Thyroid gland (tissue), 4 donors: Measurements from ENCODE around the gene PTPRU.

ENCODE experiments used
- CTCF ChIP-seq, 6 experiments: fragments of 200-600 bp in 3 of 6; fragments of 450-650 bp in 3 of 6; sonication (generic) in 3 of 6; IDR thresholded peaks; one replicate each; pipeline ENCODE4 v1.5.1; 2016 to 2019; ENCODE audit warnings: antibody characterized with exemption in 6 of 6, mild to moderate bottlenecking in 2 of 6, inconsistent platforms in 1 of 6, moderate library complexity in 1 of 6
- POLR2A ChIP-seq, 2 donors: fragments of 450-650 bp; IDR thresholded peaks; one replicate each; pipeline ENCODE4 v1.6.1; 2017; ENCODE audit warnings: antibody characterized with exemption in 2 of 2, mild to moderate bottlenecking in 2 of 2, moderate library complexity in 1 of 2

- no peak for TF ChIP-seq CTCF (IDR thresholded peaks at IDR 0.05)
- TF ChIP-seq POLR2A (IDR thresholded peaks at IDR 0.05), result no peak
Observed at GRCh38 chr1:29312469-29313461, 76.4 kb downstream of the PTPRU start.
